D721Med (cell line): ENCODE data around the gene ZP2.

Source experiments
- DNase-seq: peaks from one replicate; pipeline ENCODE4 v3.0.0; 2011; ENCODE audit warnings: low spot score; ENCODE audit not compliant: insufficient read length
- FAIRE-seq: peaks from 2 replicates; lab custom pipeline; 2011; peaks lifted over from hg19 to GRCh38; lab: Jason Lieb, UNC
- TF ChIP-seq, protein P1 (sequence below): IDR thresholded peaks from 2 replicates; pipeline ENCODE4 v1.5.1; 2012; ENCODE audit warnings: mild to moderate bottlenecking, control low read depth; ENCODE audit not compliant: insufficient read depth; ENCODE audit errors: missing control alignments

ZP2 gene

GRCh38 chr16:21164521-21165168 lies 46.7 kb downstream of the ZP2 start:
- TF ChIP-seq, protein P1, sequence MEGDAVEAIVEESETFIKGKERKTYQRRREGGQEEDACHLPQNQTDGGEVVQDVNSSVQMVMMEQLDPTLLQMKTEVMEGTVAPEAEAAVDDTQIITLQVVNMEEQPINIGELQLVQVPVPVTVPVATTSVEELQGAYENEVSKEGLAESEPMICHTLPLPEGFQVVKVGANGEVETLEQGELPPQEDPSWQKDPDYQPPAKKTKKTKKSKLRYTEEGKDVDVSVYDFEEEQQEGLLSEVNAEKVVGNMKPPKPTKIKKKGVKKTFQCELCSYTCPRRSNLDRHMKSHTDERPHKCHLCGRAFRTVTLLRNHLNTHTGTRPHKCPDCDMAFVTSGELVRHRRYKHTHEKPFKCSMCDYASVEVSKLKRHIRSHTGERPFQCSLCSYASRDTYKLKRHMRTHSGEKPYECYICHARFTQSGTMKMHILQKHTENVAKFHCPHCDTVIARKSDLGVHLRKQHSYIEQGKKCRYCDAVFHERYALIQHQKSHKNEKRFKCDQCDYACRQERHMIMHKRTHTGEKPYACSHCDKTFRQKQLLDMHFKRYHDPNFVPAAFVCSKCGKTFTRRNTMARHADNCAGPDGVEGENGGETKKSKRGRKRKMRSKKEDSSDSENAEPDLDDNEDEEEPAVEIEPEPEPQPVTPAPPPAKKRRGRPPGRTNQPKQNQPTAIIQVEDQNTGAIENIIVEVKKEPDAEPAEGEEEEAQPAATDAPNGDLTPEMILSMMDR, result no peak
- DNase-seq, result no peak
- no peak for FAIRE-seq

- DNase-seq (no peak), FAIRE-seq (no peak)
- TF ChIP-seq, protein P1, result no peak
Observed at GRCh38 chr16:21163576-21163975, 47.8 kb downstream of the ZP2 start.

- TF ChIP-seq, protein P1, result no peak
- DNase-seq (no peak), FAIRE-seq (no peak)
Observed at GRCh38 chr16:21162661-21163151, 48.7 kb downstream of the ZP2 start.

- TF ChIP-seq, protein P1, result no peak
- no peak for FAIRE-seq
- DNase-seq, result no peak
Observed at GRCh38 chr16:21161211-21161610, 50.2 kb downstream of the ZP2 start.

GRCh38 chr16:21160276-21160675 lies 51.1 kb downstream of the ZP2 start:
- DNase-seq, result no peak
- TF ChIP-seq, protein P1, result no peak
- FAIRE-seq, result no peak

GRCh38 chr16:21159281-21159951 lies 52.0 kb downstream of the ZP2 start:
- FAIRE-seq (no peak), DNase-seq (no peak)
- TF ChIP-seq, protein P1, result no peak
